GM13976 (cell line): Measurements from ENCODE around the gene SLIT3.

Source experiments
- DNase-seq: peaks from one replicate; pipeline ENCODE4 v3.0.0; 2012; ENCODE audit warnings: low spot score
- CTCF ChIP-seq: IDR thresholded peaks from 2 replicates; pipeline ENCODE4 v1.5.1; 2012; ENCODE audit warnings: borderline replicate concordance, mild to moderate bottlenecking; ENCODE audit not compliant: insufficient read depth; ENCODE audit errors: extremely low read depth, missing control alignments, control extremely low read depth
- in situ Hi-C: fragments of 300-500 bp; cut with MboI; formaldehyde crosslinking; loops from one replicate; pipeline ENCODE4 v1.12.0; 2022; ENCODE audit warnings: low sequenced_read_pairs, mixed read lengths, inconsistent platforms; ENCODE audit not compliant: unreplicated experiment

Gene SLIT3

DNA sequence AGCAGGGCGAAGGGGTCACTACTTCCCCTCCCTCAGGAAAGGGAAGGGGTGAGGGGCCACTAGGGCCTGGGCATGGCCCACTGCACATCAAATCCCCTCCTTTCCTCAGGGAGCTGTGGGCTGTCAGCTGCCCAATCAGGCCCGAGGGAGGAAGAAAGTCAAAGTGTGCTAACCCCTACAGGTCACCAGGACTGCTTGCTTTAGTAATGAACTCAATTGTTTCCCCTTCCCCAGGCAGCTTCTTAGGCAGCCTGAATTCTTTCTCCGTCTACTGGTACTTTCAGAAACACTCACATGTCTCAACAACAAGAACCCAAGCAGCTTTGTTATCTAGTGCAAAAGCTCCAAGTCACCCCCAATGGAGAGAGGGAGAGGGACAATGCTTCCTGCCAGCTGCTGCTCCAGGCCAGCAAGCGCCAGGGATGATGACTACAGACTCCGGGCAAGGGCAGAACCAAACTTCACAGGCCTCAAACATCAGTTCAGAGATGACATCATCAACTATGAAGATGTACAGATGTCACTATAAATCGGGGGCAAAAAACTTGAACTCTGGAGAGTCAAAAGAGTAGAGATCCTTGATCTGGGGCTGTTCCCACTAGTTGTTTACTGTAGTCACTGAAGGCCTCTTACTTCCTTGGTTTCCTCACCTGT is 100.7 kb downstream of the SLIT3 start:
- TF ChIP-seq CTCF: no peak
- in situ Hi-C loops: no loop called here
- DNase-seq: no peak

GRCh38 chr5:169197343-169197742 is 103.6 kb downstream of the SLIT3 start:
- TF ChIP-seq CTCF: no peak
- no peak for DNase-seq

GRCh38 chr5:169196059-169196458 is 104.9 kb downstream of the SLIT3 start:
- in situ Hi-C loops: no loop called here
- no peak for DNase-seq
- no peak for TF ChIP-seq CTCF

More at GRCh38 chr5:169197343-169197742, 103.6 kb downstream of the SLIT3 start:
- in situ Hi-C loops: no loop called here

GRCh38 chr5:169195601-169196000 is 105.3 kb downstream of the SLIT3 start:
- in situ Hi-C loops: no loop called here
- DNase-seq: no peak

DNA sequence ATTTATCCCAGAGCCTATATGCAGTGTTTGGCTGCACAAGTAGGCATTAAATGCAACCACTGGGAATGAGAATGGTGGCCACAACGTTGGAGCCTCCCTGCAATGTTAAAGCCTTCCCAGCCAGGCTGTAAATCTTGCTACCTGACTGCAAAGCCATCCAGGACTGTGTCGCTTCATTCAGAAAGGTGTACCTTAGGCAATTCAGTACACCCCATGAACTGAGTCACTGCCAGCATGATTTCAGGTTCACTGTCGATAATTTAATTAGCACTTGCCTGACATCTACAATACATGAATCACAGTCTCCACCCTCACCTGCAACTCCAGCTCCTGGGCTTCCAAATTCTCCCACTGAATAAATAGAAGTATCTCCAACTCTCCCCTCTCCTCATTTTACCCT is 108.4 kb downstream of the SLIT3 start:
- in situ Hi-C loops: no loop called here
- DNase-seq: no peak
- TF ChIP-seq CTCF: no peak

More at GRCh38 chr5:169195601-169196000, 105.3 kb downstream of the SLIT3 start:
- TF ChIP-seq CTCF: no peak

DNA sequence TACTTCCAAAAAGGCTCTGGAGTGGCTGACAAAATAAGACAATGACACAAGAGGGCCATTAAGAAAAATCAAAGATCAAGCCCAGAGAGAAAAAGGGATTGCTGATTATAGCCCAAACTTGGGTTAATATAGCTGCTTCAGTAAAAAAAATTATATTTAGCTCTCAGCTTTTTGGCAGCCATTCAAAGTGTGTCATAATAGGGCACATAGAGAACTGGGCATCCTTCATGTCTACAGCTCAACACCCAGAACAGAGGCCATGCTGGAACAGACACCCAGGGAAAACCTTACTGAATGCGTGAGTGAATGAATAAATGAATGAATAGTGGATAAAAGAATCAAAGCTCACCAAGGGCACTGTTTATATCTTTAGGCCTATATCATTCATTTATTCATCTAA is 110.1 kb downstream of the SLIT3 start:
- no peak for DNase-seq
- TF ChIP-seq CTCF: no peak
- in situ Hi-C loops: no loop called here
